ENCODE data around the gene KCTD16.

DNA sequence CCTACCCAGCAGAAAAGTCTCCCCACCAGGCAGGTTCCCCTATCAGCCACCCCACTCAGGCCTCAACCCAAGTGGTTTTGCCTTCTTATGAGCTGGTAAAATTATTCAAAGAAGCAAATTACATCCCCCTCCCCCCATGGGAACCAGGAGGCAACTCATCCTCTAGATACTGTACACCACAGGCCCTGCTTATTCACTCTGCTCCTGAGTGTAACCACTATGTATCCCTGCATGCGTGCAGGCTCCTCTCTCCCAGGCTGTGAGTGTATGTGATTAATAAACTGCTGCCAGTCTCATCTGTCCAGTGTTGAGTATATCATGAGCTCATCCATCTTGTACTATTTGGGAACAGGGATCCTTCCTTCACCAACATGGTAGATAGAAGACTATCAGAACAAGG, 8.6 kb downstream of the KCTD16 start:
- TF ChIP-seq SUZ12 (IDR thresholded peaks at IDR 0.05) (no peak), LEF1 (IDR thresholded peaks at IDR 0.05; ENCODE audit: borderline replicate concordance) (no peak), TARDBP (IDR thresholded peaks at IDR 0.05) (no peak), CTBP1 (IDR thresholded peaks at IDR 0.05; ENCODE audit: borderline replicate concordance) (no peak), BHLHE40 (IDR thresholded peaks at IDR 0.05; ENCODE audit: borderline replicate concordance) (no peak), FOXM1 (IDR thresholded peaks at IDR 0.05; ENCODE audit: borderline replicate concordance) (no peak), L3MBTL2 (conservative IDR thresholded peaks at IDR 0.05) (no peak), ELF4 (IDR thresholded peaks at IDR 0.05) (no peak), ZNF384 (IDR thresholded peaks at IDR 0.05) (no peak), SP1 (IDR thresholded peaks at IDR 0.05) (no peak), FOXA1 (IDR thresholded peaks at IDR 0.05) (no peak), HDGF (IDR thresholded peaks at IDR 0.05; ENCODE audit: borderline replicate concordance) (no peak)
- TF ChIP-seq, protein P1, sequence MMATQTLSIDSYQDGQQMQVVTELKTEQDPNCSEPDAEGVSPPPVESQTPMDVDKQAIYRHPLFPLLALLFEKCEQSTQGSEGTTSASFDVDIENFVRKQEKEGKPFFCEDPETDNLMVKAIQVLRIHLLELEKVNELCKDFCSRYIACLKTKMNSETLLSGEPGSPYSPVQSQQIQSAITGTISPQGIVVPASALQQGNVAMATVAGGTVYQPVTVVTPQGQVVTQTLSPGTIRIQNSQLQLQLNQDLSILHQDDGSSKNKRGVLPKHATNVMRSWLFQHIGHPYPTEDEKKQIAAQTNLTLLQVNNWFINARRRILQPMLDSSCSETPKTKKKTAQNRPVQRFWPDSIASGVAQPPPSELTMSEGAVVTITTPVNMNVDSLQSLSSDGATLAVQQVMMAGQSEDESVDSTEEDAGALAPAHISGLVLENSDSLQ (IDR thresholded peaks at IDR 0.05) = no peak
